Subcutaneous adipose tissue (tissue), 4 donors: ENCODE measurements around the gene IPCEF1. TPM values are rescaled to one million over a fixed set of nuclear protein-coding genes. Genes with fewer than 3 reads are reported as not detected.

ENCODE experiments used
- CTCF ChIP-seq: fragments of 450-650 bp; IDR thresholded peaks from one replicate; pipeline ENCODE4 v1.5.1; 2016; ENCODE audit warnings: low read depth, mild to moderate bottlenecking, control low read depth, antibody characterized with exemption, moderate library complexity
- total RNA-seq, 4 donors: library from RNA; depleted of rRNA; stranded (reverse); fragments of >200 nt; gene quantifications; one replicate each; pipeline ENCODE4 v1.1.0, GENCODE V29; 2016

Gene IPCEF1
- total RNA-seq, 4 donors from 2014 or later, result 0.82 to 2.9 (median 1.5) TPM

GRCh38 chr6:154395878-154396277 lies 39.3 kb upstream of the IPCEF1 start:
- TF ChIP-seq CTCF, result no peak

GRCh38 chr6:154395316-154395715 lies 38.7 kb upstream of the IPCEF1 start:
- TF ChIP-seq CTCF, result no peak

- no peak for TF ChIP-seq CTCF
Measured at GRCh38 chr6:154394571-154394970, 38.0 kb upstream of the IPCEF1 start.

GRCh38 chr6:154390034-154390433 lies 33.4 kb upstream of the IPCEF1 start:
- TF ChIP-seq CTCF, result no peak

- TF ChIP-seq CTCF, result no peak
Measured at GRCh38 chr6:154388803-154389202, 32.2 kb upstream of the IPCEF1 start.

GRCh38 chr6:154386848-154387717 lies 30.5 kb upstream of the IPCEF1 start:
- no peak for TF ChIP-seq CTCF

- no peak for TF ChIP-seq CTCF
Measured at GRCh38 chr6:154384191-154384590, 27.6 kb upstream of the IPCEF1 start.
